ENCODE data around the gene FGD2. TPM values are rescaled to one million over a fixed set of nuclear protein-coding genes. Genes with fewer than 3 reads are reported as not detected.

The FGD2 gene
- total RNA-seq, 1 donor from 2014 or later, result 7.9 TPM

- intact Hi-C loops (cut with DNase I), result no loop called here
- no peak for DNase-seq (ENCODE audit: missing footprints)
- peak; percentile 33 for ATAC-seq
These were observed 36.2 kb upstream of the FGD2 start for GRCh38 chr6:36969240-36969691.

DNA sequence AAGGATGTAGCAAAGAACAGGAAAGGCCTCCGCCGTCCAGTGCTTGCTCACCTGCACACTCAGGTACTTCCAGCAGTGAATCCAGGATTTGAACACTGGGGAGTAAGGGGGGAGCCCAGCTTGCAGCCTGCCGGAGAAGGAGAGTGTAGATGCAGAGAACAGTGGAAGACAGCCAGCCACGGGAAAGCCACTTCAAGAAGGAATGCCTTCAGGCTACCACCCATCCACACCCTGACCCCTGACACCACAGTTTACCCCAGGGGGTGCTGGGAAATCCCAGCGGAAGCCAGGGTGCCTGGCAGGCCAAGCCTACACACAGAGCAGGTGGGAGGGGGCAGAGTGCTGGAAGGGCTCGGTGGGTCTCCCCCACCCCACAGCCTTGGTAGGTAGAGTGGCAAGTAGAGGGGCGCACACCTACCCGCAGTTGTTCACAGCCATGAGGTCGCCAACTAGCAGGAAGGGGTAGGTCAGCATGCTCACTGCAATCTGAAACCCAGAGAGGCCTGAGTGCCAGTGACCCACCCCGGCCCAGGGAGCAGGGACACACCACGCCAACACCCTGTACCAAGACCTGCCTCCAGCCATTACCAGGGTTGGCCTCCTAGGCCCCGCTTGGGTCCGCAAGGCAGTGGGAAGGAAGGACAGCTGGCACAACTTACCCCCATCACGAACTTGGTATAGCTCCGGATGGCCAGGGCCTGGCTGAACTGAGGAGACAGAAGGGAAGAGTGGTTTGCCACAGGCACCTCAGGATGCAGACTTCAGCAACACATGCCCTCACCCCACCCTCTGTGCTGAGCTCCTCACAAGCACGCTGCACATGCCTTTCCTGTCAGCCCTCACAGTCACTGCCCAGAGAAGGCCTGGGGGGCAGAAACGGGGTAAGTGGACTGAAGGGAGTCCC, 35.2 kb upstream of the FGD2 start:
- intact Hi-C loops (cut with DNase I), result loop anchor here (5.0 kb wide), 1 partner anchor 63 kb away; no protein-coding TSS in a partner anchor
- DNase-seq (ENCODE audit: missing footprints) (no peak), ATAC-seq (no peak)

DNA sequence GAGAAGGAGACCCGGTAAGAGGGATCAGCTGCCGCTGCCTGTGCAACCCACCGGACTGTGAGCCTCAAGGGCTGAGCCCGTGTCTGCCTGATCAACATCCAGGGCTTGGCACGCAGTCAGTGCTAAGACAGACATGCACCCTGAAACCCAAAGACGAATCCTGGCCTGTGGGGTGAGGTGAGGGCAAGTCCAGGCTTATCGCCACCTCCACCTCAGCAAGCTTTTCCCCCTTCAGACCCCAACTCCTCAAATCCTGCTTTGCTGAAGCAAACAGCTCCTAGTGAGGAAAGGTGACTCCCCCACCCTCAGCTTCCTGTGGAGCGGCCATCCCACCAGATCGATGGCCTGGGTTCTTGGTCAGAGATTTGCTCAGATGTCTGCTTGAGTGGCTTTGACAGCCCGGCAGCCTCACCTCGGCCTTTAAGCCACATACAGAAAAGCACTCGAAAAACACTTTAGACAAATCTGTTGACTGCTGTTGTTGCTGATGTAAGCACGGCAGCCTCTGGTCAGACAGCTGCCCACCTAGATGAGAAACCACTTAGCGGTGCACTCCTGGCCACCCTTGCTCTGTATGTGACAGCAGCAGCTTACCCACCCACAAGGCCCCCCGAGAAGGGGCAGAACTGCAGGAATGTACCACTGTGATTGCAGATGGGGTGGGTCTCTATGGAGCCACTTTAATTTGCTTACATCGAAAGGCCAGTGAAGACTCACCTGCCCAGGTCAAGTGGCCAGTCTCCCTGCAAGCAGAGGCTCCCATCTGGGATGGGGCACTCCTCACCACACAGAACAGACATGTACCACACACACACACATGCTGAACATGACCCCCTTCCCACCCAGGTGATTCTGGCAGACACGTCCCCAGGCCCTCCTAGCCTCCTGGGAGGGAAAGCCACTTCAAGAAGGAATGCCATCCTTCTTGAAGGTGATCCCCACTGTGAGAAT, 34.3 kb upstream of the FGD2 start:
- intact Hi-C loops (cut with DNase I), result loop anchor here (5.0 kb wide), 1 partner anchor 64 kb away; no protein-coding TSS in a partner anchor
- DNase-seq (ENCODE audit: missing footprints) (no peak), ATAC-seq (no peak)

DNA sequence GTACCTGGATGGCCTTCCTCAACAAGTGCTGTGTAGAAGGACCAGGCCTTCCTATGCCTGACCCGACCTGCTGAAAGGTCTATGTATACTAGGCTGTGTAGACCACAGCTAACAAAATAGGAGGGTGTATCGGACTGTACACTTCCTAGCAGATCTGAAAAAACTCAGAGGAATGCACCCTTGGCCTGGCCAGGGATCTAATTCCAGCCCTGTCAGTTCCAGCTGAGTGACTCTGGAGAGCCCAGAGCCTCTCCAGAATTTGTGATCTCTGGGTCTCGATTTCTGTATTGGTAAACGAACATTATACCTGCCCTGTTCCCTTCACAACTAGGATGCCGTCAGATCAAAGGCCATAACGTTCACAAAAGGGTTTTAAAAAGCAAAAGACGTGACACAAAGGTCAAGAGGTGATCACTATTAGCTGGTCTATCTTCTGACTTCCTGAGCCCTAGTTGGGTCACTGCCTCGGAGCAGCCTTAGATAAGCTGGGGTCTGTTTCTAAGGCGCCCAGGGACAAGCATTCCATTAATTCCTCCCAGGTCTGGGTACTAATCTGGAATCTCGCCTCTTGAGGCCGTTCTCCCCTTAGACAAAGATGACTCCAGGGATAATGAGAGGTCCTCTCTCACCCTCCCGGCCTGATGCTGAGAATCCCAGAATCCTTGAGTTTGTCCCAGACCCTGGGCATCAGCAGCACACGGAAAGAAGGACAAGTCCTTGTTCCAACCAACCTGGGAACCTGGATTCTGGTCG, 33.4 kb upstream of the FGD2 start:
- intact Hi-C loops (cut with DNase I), result loop anchor here (2.0 to 5.0 kb wide), 2 partner anchors 65 to 131 kb away; no protein-coding TSS in a partner anchor
- ATAC-seq, result no peak

DNA sequence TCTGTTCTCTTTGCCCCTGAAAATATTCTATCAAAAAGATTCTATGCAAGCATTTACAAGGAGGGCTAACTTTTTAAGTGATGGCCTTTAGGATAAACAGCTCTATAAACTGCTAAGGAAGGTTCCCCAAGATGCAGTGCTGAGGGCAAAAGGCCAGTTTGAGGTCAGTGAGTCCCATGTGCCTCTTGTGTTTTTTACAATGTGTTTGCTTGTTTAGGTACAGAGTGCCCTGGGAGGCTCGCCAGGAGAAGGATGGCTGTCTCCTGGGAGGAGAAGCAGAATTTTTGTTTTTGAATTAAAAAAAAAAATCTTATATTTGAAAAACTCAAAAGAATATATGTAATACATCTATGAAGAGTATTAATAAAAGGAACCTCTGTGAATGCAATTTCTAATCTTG, 32.3 kb upstream of the FGD2 start:
- intact Hi-C loops (cut with DNase I), result loop anchor here (2.0 to 5.0 kb wide), 2 partner anchors 66 to 132 kb away; no protein-coding TSS in a partner anchor
- ATAC-seq (no peak), DNase-seq (ENCODE audit: missing footprints) (no peak)

More for the DNA sequence above, 33.4 kb upstream of the FGD2 start:
- DNase-seq (ENCODE audit: missing footprints), result no peak

- ATAC-seq, result peak; percentile 62
- DNase-seq (ENCODE audit: missing footprints), result peak; percentile 79
- intact Hi-C loops (cut with DNase I), result loop anchor here (2.0 to 5.0 kb wide), 2 partner anchors 66 to 133 kb away; no protein-coding TSS in a partner anchor
These were observed 31.8 kb upstream of the FGD2 start for GRCh38 chr6:36973647-36974046.

DNA sequence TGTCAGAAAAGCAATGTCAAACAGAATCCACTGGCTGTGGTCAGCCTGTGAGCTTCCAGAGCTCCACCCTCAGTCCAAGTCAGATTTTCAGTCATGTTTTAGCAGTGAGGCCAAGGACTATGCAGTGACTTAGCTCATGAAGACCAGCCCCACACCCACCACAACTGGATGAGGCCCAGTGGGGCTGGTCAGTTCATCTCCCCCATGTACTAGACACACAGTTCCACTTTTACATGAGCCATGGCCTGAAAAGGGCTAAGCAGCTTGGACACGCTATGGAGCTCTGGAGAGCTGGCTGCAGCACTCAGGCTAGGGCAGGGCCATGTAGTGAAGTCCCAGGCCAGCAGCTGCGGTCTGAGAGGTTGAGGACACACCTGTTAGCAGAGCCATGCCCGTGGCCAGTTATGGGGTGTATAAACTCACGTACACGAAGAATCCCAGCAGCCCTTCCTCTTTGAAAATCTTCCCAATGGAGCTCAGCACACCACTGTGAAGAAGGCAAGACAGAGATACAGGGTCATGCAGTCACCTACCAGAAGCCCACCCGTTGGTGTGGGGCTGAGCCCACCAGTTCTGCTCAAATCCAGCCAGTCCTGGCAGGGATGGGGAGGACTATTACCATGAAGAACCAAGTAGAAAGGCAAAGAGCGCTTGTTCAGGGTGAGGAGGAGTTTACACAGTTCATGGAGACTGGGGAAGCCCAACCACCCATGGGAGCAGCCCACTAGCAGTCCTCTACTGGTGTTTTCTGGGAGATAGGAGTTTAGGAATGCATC, 30.0 kb upstream of the FGD2 start:
- no peak for ATAC-seq
- intact Hi-C loops (cut with DNase I), result no loop called here

DNA sequence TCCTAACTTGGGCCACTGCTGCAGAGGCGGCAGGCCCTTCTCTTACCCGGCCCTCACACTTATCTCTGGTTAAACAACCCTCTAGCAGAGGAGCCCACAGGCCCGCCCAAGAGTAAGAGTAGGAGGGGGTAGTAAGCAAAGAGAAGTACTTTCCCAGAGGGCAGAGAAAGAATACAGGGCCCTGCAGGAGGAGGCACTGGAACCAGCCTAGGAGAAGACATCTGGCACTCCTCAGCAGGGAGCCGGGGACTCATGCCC, 29.5 kb upstream of the FGD2 start:
- DNase-seq (ENCODE audit: missing footprints) (no peak), ATAC-seq (no peak)
- intact Hi-C loops (cut with DNase I), result no loop called here

More for the DNA sequence above, 30.0 kb upstream of the FGD2 start:
- no peak for DNase-seq (ENCODE audit: missing footprints)

DNA sequence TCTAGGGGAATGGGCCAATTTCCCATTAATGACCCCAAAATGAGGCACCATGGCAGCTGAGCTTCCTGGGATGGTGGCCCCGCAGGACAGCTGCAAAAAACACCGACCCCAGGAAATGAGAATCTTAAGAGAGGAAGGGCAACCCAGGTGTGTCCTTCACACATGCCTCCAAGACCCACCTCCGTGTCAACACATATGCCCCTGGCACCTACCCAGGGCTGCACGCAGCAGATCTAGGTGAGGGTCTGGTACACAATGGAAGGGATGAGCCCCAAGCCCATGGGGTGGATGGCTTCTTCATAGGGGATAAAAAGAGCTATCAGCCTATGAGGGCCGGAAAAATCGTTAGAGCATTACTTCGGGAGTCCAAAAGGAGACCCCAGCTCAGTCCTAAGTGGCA, 28.9 kb upstream of the FGD2 start:
- ATAC-seq, result no peak
- DNase-seq (ENCODE audit: missing footprints), result no peak
- intact Hi-C loops (cut with DNase I), result no loop called here

DNA sequence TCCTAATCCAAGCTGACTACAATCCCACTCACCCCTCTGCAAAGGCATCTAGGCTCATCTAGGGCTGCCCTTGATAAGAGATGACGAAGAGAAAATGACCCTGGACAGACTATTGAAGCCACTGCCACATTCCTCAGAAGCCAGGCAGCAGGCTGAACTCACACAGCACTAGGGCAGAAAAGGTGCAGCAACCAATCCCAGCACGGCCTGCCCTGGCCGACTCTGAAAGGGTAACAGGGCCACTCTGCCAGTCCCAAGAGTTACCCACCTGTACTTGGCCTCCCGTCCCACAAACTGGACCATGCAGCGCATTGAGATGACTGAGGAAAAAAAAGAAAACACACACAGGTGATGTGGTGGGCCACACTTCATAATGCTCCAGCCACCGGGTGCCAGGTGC, 28.5 kb upstream of the FGD2 start:
- intact Hi-C loops (cut with DNase I), result no loop called here
- no peak for ATAC-seq

GRCh38 chr6:36977470-36977941, 27.9 kb upstream of the FGD2 start:
- no peak for DNase-seq (ENCODE audit: missing footprints)
- no peak for ATAC-seq
- intact Hi-C loops (cut with DNase I), result no loop called here

More for the DNA sequence above, 28.5 kb upstream of the FGD2 start:
- DNase-seq (ENCODE audit: missing footprints), result no peak

DNA sequence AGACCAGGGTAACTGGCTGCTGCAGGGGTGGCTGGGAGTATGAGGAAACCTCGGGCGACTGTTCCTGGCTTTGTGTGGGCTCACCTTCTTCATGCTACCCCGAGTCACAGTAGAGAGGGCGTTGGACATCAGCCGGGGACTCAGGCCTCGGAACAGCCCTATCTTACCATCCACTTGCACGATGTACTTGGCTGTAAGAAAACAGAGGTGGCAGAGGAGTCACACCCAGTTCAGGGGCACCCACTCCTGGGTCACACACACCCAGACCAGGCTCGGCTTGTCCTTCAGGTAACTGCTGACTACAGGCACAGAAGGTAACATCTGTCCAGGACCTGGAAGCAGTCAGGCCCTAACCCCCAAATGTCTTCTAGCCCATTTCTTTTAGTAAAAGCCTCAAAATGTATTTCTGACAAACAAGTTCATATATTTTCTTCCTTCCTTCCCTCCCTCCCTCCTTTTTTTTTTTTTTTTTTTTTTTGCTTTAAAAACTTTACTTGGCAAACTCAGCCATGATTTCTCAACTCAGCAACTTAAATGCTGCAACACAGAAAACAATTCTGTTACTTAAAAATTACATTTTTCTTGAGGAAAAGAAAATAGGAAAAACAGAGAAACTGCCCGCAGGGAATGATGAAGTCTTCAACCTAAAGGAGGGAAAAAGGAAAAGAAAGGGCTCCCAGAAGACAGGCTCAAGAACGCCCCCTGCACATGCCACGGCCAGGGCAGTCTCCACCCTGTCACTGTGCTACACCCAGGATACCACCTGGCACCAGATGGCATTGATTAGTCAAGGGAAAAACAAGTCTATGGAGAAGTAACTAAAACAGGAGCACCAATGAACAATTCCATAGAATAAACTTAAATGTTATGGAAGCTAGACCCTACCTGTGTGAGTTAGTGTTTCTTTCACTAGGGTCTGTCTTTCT, 26.8 kb upstream of the FGD2 start:
- intact Hi-C loops (cut with DNase I), result loop anchor here (1.0 to 2.0 kb wide), 2 partner anchors 93 to 212 kb away; partner anchors contain the start of gene C6orf89
- no peak for DNase-seq (ENCODE audit: missing footprints)
- no peak for ATAC-seq

- intact Hi-C loops (cut with DNase I), result loop anchor here (1.0 to 2.0 kb wide), 2 partner anchors 94 to 213 kb away; partner anchors contain the start of gene C6orf89
- no peak for DNase-seq (ENCODE audit: missing footprints)
These were observed 26.1 kb upstream of the FGD2 start for GRCh38 chr6:36979347-36979742.

GRCh38 chr6:36980129-36980528, 25.3 kb upstream of the FGD2 start:
- ATAC-seq, result no peak
- no peak for DNase-seq (ENCODE audit: missing footprints)
- intact Hi-C loops (cut with DNase I), result no loop called here

More at GRCh38 chr6:36979347-36979742, 26.1 kb upstream of the FGD2 start:
- peak; percentile 72 for ATAC-seq

- intact Hi-C loops (cut with DNase I), result no loop called here
- DNase-seq (ENCODE audit: missing footprints), result no peak
- ATAC-seq, result no peak
These were observed 24.4 kb upstream of the FGD2 start for GRCh38 chr6:36980876-36981619.

- DNase-seq (ENCODE audit: missing footprints) (no peak), ATAC-seq (no peak)
- intact Hi-C loops (cut with DNase I), result no loop called here
These were observed 21.9 kb upstream of the FGD2 start for GRCh38 chr6:36983538-36983937.

Data from Right ventricle myocardium inferior (tissue), 1 donor.